Measurements from ENCODE around the gene SLC4A5.
"Not testable (repeated sequence)": the region's sequence is repeated elsewhere in the genome, so short reads cannot be mapped to it uniquely, and the experiment has no call there.

The SLC4A5 gene

DNA sequence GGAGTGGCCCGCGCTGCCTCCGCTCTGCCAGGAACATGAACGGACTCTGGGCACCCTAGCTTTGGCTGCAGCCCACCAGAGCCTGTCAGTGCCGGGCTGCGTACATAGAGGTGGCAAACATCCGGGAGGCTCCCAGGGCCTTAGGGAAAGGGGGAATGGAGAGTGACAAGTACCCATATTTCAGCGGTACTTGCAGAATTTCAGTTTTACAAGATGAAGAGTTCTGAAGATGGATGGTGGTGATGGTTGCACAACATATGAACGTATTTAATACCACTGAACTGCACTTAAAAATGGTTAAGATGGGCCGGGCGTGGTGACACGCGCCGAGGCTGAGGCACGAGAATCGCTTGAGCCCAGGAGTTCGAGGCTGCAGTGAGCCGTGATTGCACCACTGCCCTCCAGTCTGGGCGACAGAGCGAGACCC is 143.9 kb downstream of the SLC4A5 start:
- DNase-seq (ENCODE audit: low read depth in 3 of 3) = no peak

DNA sequence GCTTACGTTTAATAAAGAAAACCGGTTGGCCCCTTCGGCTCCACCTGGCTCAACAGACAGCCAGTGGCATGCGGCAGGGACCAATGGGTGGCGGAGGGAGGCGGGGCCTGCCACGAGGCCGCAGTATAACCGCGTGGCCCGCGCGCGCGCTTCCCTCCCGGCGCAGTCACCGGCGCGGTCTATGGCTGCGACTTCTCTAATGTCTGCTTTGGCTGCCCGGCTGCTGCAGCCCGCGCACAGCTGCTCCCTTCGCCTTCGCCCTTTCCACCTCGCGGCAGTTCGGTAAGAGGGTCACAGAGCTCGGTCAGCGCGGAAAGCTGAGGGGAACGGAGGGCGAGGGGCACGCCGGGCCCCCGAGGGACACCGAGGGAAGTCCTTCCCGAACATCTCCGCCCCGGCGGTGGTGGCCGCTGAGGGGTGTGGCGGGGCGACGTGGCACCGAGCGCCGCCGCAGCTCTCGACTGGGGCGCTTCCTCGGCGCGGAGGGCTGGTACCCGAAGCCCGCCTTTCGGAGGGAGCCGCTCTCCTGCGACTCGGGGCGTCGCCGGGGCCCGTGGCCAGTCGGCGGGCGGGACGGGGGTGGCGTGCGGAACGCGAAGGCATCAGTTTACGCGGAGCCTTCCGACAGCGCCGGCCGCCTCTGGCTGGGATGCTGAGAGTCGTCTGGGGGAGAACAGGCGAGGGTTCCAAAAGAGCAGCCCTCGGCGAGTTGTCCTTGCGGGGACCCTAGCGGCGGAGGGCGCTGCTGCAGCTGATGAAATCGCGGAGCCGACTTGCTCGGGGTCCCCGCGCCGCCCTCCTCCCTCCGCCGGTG is 144.5 kb downstream of the SLC4A5 start, which contains the start of gene MTHFD2:
MTHFD2 (plus strand) TSS at position 155 of the 814 bp plus-strand sequence; CDS start at position 182, 27 bp downstream.
- peak; percentile 86 to 93 (median 88) for DNase-seq (ENCODE audit: low read depth in 3 of 3)

DNA sequence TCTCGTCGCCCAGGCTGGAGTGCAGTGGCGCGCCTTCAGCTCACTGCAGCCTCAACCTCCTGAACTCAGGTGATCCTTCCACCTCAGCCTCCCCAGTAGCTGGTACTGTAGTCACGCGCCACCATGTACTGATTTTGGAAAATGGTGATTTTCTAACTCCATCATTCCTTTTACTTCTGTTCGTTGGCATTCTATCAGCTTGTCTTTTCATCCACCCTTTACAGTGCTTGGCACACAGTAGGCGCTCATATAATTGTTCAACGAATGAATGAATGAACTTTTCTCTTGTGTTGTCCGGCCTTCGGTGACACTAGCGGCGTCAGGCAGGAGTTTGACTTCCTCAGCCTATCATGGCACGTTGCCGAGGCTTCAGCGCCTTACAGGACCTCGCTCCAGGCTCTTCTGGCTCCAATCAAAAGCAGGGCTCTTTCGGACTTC is 145.2 kb downstream of the SLC4A5 start:
- no peak for DNase-seq (ENCODE audit: low read depth in 3 of 3)

DNA sequence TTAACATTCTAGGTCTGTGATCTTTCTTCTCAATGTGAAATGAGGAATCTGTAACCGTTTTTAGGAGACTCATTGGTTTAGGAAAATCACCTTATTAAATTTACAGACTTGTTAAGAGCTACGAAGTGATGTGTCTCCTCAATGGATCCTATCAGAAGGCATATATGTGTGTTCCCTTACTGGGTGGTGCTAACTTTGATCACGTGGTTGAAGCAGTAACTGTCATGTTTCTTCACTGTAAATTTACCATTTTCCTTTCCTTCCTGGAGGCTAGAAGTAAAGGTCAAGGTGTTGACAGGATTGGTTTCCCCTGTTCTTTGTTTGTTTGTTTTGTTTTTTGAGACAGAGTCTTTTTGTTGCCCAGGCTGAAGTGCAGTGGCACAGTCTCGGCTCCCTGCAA is 146.2 kb downstream of the SLC4A5 start:
- no peak for DNase-seq (ENCODE audit: low read depth in 3 of 3)

DNA sequence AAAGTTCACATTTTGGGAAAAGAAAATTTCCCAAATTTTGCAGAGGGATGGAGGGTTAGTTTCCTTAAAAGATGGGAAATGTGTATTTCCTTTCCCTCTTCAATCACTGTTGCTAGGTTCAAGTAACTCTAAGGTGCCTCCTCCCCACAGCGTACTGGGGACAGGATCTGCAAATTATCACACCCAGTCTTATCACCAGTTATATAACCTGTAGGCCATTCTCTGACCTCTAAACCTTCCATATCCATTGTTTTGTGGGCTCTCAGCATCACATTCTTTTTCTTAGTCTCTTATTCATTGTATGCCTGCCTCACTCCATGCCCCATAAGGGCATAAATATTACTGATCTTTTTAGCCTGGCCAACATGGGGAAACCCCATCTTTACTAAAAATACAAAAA is 148.4 kb downstream of the SLC4A5 start:
- DNase-seq (ENCODE audit: low read depth in 3 of 3) = no peak

- DNase-seq (ENCODE audit: low read depth in 3 of 3) = no peak
Observed at GRCh38 chr2:74191596-74192380, 151.4 kb downstream of the SLC4A5 start.

DNA sequence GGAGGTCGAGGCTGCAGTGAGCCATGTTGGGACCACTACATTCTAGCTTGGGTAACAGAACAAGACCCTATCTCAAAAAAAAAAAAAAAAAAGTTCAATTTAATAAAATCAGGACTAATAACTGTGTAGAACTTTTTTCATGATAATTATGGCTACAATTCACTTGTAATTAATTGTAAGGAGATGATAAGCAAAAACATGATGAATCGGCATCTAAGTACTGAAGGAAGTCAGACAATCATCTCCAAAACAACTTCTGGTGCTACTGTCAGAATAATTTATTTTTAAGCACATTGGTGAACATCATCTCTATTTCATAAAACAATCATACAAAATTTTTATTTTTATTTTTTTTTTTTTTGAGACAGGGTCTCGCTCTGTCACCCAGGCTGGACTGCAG is 154.5 kb downstream of the SLC4A5 start:
- no peak for DNase-seq (ENCODE audit: low read depth in 3 of 3)

- no peak for DNase-seq (ENCODE audit: low read depth in 3 of 3)
Observed at GRCh38 chr2:74188018-74188601, 155.1 kb downstream of the SLC4A5 start.

DNA sequence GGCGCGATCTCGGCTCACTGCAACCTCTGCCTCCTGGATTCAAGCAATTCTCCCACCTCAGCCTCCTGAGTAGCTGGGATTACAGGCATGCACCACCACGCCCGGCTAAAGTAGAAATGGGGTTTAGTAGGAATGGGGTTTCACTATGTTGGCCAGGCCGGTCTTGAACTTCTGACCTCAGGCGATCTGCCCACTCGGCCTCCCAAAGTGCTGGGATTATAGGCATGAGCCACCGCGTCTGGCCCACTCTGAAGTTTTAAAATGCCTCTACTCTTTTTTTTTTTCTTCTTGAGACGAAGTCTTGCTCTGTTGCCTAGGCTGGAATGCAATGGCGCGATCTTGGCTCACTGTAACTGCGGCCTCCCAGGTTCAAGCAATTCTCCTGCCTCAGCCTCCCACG is 156.5 kb downstream of the SLC4A5 start:
- not testable (repeated sequence) for DNase-seq (ENCODE audit: low read depth in 3 of 3)

GRCh38 chr2:74186038-74186437 is 157.2 kb downstream of the SLC4A5 start:
- DNase-seq (ENCODE audit: low read depth in 3 of 3) = peak in 2 of 3 donors; percentile 15 to 46

GRCh38 chr2:74183878-74184277 is 159.3 kb downstream of the SLC4A5 start:
- no peak for DNase-seq (ENCODE audit: low read depth in 3 of 3)

GRCh38 chr2:74181739-74182138 is 161.5 kb downstream of the SLC4A5 start:
- no peak for DNase-seq (ENCODE audit: low read depth in 3 of 3)

- no peak for DNase-seq (ENCODE audit: low read depth in 3 of 3)
Observed at GRCh38 chr2:74179063-74179865, 164.0 kb downstream of the SLC4A5 start.

DNA sequence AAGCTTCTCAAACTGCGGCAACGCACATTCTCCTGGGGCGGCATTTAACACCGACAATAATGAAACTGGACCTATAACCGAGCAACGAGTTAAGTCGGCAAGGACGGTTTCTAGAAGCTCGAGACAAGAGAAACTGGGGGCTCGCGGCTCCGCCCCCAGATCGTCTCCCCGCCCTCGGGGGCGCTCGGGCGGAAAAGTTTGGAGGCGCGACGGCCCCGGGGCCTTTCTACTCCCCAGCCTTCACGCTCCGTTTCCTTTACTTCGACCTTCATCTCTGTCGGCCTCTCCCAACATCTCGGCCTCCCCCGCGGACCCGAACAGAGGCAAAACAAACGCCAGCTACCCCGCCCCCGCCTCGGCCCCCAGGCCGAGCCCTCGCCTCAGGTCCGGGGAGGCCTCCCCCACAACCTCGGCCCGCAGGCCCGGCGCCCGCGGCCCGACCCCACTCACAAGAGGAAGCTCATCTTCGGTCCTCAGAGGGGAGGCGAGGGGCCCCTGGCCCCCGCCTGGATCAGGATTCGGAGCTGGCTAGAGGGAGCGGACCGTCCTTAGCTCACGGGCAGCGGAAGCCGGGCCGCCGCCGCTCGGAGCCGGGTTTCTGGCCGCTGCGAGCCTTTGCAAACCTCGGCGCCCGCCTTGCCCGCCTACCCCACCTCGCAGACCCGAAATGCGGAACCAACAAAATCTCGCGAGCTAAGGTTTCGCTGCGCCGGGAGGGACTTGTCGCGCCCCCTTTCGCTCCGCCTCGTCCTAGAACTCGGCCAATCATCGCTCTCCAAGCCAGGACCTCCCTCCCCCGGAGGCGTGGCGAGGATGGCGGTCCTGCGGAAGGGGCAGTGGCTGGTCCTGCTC is 164.8 kb downstream of the SLC4A5 start, which contains the start of gene MOB1A:
MOB1A (minus strand) TSS at position 669 of the 852 bp plus-strand sequence; CDS start at position 464, 205 bp downstream.
- DNase-seq (ENCODE audit: low read depth in 3 of 3) = peak; percentile 93 to 99 (median 97)

- DNase-seq (ENCODE audit: low read depth in 3 of 3) = no peak
Observed at GRCh38 chr2:74177696-74178095, 165.5 kb downstream of the SLC4A5 start.

- no peak for DNase-seq (ENCODE audit: low read depth in 3 of 3)
Observed at GRCh38 chr2:74174909-74175308, 168.3 kb downstream of the SLC4A5 start.

DNA sequence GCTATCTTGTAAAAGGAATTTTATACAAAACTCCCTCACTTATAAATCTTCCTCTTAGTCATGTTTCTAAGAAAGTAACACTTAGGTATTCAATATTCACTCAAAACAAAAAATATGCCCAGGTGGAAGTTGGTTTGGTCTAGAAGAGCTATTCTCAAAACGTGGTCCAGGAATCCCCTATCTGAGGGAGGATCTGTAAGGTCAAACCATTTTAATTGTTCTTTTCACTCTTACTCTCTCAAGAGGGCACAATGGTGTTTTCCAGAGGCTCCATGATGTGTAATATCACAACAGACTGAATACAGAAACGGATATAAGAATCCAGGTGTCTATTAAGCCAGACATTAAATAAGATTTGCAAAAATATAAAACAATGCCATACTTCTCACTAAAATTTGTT is 174.5 kb downstream of the SLC4A5 start:
- DNase-seq (ENCODE audit: low read depth in 3 of 3) = no peak

Data from stimulated activated CD4-positive, alpha-beta T cell treated with anti-CD3 and anti-CD28 coated beads, TNF-alpha, amount 100 ng/mL, for 48 hours (primary cell).